OCI-LY7 (cell line): Measurements from ENCODE around the gene PVALEF.

Experiments used
- EZH2phosphoT487 ChIP-seq: fragments of 200-600 bp; sonication (generic); IDR thresholded peaks from 2 replicates; pipeline ENCODE4 v1.6.1; 2018; ENCODE audit warnings: low read depth, borderline replicate concordance, mild to moderate bottlenecking, mixed run types, antibody characterized with exemption, low read length, moderate library complexity, mixed read lengths
- TF ChIP-seq, protein P1 (sequence below): fragments of 200-600 bp; sonication (generic); conservative IDR thresholded peaks from 2 replicates; pipeline ENCODE4 v1.5.1; 2014; ENCODE audit warnings: mild to moderate bottlenecking, antibody characterized with exemption, low read length, moderate library complexity, mixed read lengths

DNA sequence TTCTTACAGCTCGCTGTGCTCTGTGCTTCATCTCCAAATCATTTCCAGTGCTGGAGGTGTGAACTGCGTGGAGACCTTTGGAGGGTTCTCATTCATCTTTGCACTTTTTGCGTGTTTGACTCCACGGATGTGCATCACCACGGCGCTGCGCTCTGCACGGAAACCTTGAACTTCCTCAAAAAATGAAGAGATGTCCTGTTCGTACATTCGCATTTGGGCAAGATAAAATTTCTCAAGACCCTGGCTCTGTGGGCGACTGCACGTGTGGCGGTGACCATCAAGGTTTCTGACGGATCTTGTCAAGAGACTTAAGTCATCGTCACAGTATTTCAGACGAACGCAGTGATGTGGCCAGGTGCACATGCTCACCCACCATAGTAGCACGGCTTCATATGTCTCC lies 10.3 kb upstream of the PVALEF start:
- TF ChIP-seq, protein P1, sequence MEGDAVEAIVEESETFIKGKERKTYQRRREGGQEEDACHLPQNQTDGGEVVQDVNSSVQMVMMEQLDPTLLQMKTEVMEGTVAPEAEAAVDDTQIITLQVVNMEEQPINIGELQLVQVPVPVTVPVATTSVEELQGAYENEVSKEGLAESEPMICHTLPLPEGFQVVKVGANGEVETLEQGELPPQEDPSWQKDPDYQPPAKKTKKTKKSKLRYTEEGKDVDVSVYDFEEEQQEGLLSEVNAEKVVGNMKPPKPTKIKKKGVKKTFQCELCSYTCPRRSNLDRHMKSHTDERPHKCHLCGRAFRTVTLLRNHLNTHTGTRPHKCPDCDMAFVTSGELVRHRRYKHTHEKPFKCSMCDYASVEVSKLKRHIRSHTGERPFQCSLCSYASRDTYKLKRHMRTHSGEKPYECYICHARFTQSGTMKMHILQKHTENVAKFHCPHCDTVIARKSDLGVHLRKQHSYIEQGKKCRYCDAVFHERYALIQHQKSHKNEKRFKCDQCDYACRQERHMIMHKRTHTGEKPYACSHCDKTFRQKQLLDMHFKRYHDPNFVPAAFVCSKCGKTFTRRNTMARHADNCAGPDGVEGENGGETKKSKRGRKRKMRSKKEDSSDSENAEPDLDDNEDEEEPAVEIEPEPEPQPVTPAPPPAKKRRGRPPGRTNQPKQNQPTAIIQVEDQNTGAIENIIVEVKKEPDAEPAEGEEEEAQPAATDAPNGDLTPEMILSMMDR, result no peak
- TF ChIP-seq EZH2phosphoT487, result no peak
